ENCODE measurements around the gene MYMK. TPM values are rescaled to one million over a fixed set of nuclear protein-coding genes. Genes with fewer than 3 reads are reported as not detected.

Gene MYMK
- total and polyA plus RNA-seq, 2 experiments from 2014 or later: 1.3 TPM; not detected in 1

- WGBS (ENCODE audit: low lambda C conversion rate, missing lambda C conversion rate): 79% methylated on average over 19 of the region's 20 CpGs
- no peak overlapping the region for H3K4me2 ChIP-seq
- H2AFZ ChIP-seq: no peak overlapping the region
- H3K9me2 ChIP-seq (replicated peaks; ENCODE audit: insufficient read depth): no peaks in the 10 kb centered on the region
- no peaks in the 10 kb centered on the region for H3K36me3 ChIP-seq (replicated peaks; ENCODE audit: insufficient read depth, low read depth)
- H4K20me1 ChIP-seq (ENCODE audit: insufficient read depth, poor library complexity, severe bottlenecking): no peaks in the 10 kb centered on the region
- H3K79me2 ChIP-seq: no peaks in the 10 kb centered on the region
- H3K9me3 ChIP-seq (ENCODE audit: low read depth): no peaks in the 10 kb centered on the region
- no peak overlapping the region for H3K27ac ChIP-seq
- no peaks in the 10 kb centered on the region for H3K27me3 ChIP-seq
- peaks cover 25% of the 10 kb centered on the region for H3K4me1 ChIP-seq (ENCODE audit: insufficient read depth)
- H3K4me3 ChIP-seq: no peak overlapping the region
- DNase-seq (ENCODE audit: low spot score): peak; percentile 71
- TF ChIP-seq EZH2 (IDR thresholded peaks at IDR 0.05; ENCODE audit: borderline replicate concordance): no peak
- peak; percentile 46 for TF ChIP-seq CTCF (IDR thresholded peaks at IDR 0.05; ENCODE audit: poor library complexity)
- TF ChIP-seq EZH2phosphoT487 (IDR thresholded peaks at IDR 0.05; ENCODE audit: low read depth, severe bottlenecking, unreplicated experiment): no peak
These were observed 8.3 kb upstream of the MYMK start for GRCh38 chr9:133532937-133533668.

GRCh38 chr9:133531293-133531692, 6.5 kb upstream of the MYMK start:
- no peaks in the 10 kb centered on the region for H3K9me3 ChIP-seq (ENCODE audit: low read depth)
- no peaks in the 10 kb centered on the region for H3K9me2 ChIP-seq (replicated peaks; ENCODE audit: insufficient read depth)
- H3K4me2 ChIP-seq: no peak overlapping the region
- WGBS (ENCODE audit: low lambda C conversion rate, missing lambda C conversion rate): 65% methylated on average over 9 of the region's 9 CpGs
- no peak for DNase-seq (ENCODE audit: low spot score)
- TF ChIP-seq EZH2phosphoT487 (IDR thresholded peaks at IDR 0.05; ENCODE audit: low read depth, severe bottlenecking, unreplicated experiment) (no peak), CTCF (IDR thresholded peaks at IDR 0.05; ENCODE audit: poor library complexity) (no peak), EZH2 (IDR thresholded peaks at IDR 0.05; ENCODE audit: borderline replicate concordance) (no peak)
- H3K4me1 ChIP-seq (ENCODE audit: insufficient read depth): peaks cover 43% of the 10 kb centered on the region
- no peak overlapping the region for H3K4me3 ChIP-seq
- H3K27ac ChIP-seq: no peak overlapping the region
- no peaks in the 10 kb centered on the region for H3K79me2 ChIP-seq
- H4K20me1 ChIP-seq (ENCODE audit: insufficient read depth, poor library complexity, severe bottlenecking): no peaks in the 10 kb centered on the region
- no peaks in the 10 kb centered on the region for H3K27me3 ChIP-seq
- H2AFZ ChIP-seq: no peak overlapping the region
- H3K36me3 ChIP-seq (replicated peaks; ENCODE audit: insufficient read depth, low read depth): no peaks in the 10 kb centered on the region

- Histone ChIP-seq H3K27ac (no peak overlapping the region), H3K9me2 (replicated peaks; ENCODE audit: insufficient read depth) (no peaks in the 10 kb centered on the region), H3K36me3 (replicated peaks; ENCODE audit: insufficient read depth, low read depth) (no peaks in the 10 kb centered on the region), H3K9me3 (ENCODE audit: low read depth) (no peaks in the 10 kb centered on the region), H3K79me2 (no peaks in the 10 kb centered on the region), H3K4me1 (ENCODE audit: insufficient read depth) (peaks cover 46% of the 10 kb centered on the region), H4K20me1 (ENCODE audit: insufficient read depth, poor library complexity, severe bottlenecking) (no peaks in the 10 kb centered on the region), H3K27me3 (no peaks in the 10 kb centered on the region), H3K4me3 (no peak overlapping the region), H2AFZ (no peak overlapping the region), H3K4me2 (no peak overlapping the region)
- no peak for DNase-seq (ENCODE audit: low spot score)
- TF ChIP-seq CTCF (IDR thresholded peaks at IDR 0.05; ENCODE audit: poor library complexity): no peak
- no peak for TF ChIP-seq EZH2 (IDR thresholded peaks at IDR 0.05; ENCODE audit: borderline replicate concordance)
- TF ChIP-seq EZH2phosphoT487 (IDR thresholded peaks at IDR 0.05; ENCODE audit: low read depth, severe bottlenecking, unreplicated experiment): no peak
- WGBS (ENCODE audit: low lambda C conversion rate, missing lambda C conversion rate): 96% methylated on average over 7 of the region's 7 CpGs
These were observed 5.1 kb upstream of the MYMK start for GRCh38 chr9:133529874-133530273.

Measured in hepatocyte (in vitro differentiated cells).